Large intestine (tissue), 3 donors: ENCODE measurements around the gene TSEN2. TPM values are rescaled to one million over a fixed set of nuclear protein-coding genes. Genes with fewer than 3 reads are reported as not detected.
A peak's percentile ranks its signal among the peaks of the same experiment; 100 is the strongest.
"Not testable (repeated sequence)": the region's sequence is repeated elsewhere in the genome, so short reads cannot be mapped to it uniquely, and the experiment has no call there.

Experiments used
- DNase-seq, 2 donors: peaks; one replicate each; pipeline versions ENCODE4 v3.0.0 to v3.0.0-alpha.2; 2013
- H3K27ac ChIP-seq: one replicate; pipeline ENCODE4 v1.5.1; 2013; ENCODE audit warnings: low read length
- H3K27me3 ChIP-seq: 2 replicates; pipeline ENCODE4 v1.6.1; 2013; ENCODE audit warnings: low read length; ENCODE audit not compliant: control insufficient read depth, insufficient read depth
- H3K36me3 ChIP-seq: 2 replicates; pipeline ENCODE4 v1.6.1; 2013; ENCODE audit warnings: low read length; ENCODE audit not compliant: control insufficient read depth, insufficient read depth
- H3K4me1 ChIP-seq: one replicate; pipeline ENCODE4 v1.6.1; 2013; ENCODE audit warnings: low read length; ENCODE audit not compliant: control insufficient read depth, insufficient read depth
- H3K4me3 ChIP-seq: one replicate; pipeline ENCODE4 v1.5.1; 2013; ENCODE audit warnings: low read length
- H3K9me3 ChIP-seq: one replicate; pipeline ENCODE4 v1.6.1; 2013; ENCODE audit warnings: mild to moderate bottlenecking, low read depth, low read length, moderate library complexity; ENCODE audit not compliant: control insufficient read depth
- WGBS: methylation state at CpG from one replicate; pipeline ENCODE4 v1.1.5; 2013; ENCODE audit warnings: low lambda C conversion rate; ENCODE audit not compliant: insufficient coverage; 5-methylcytosine and 5-hydroxymethylcytosine counted together
- polyA plus RNA-seq: library from polyadenylated mRNA; unstranded; fragments of 120-200 nt; gene quantifications from one replicate; pipeline ENCODE4 v1.2.1, GENCODE V29; 2013

TSEN2 gene
- polyA plus RNA-seq, 1 donor: 18.3 TPM

DNA sequence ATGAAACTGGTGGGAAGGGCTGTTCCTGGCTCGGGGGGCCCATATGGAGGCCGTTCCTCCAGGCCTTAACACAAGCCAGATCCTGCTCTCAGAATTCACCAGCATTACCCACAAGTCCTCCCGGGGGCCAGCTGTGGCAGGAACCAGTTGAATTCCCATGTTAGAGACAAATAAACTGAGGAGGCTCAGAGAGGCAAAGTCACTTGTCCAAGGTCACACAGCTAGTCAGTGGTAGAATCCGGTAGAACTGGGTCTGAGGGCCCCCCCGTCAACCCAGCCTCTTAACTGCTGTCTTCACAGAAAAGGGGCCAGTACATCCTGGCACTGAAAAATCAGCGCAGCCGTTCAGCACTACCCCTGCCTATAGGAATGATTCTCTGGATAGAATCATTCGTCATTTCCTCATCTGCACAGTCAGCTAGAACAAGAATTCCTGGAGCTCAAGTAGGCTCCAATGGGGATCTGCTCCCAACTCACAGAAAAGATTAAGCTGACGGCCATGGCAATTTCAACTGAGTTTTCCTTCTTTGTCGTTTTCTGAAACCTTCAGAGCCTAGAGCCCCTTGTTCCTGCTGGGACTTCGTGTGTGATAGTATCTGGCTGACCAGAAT is 12.2 kb upstream of the TSEN2 start:
- no peaks in the 10 kb centered on the region for H3K36me3 ChIP-seq
- H3K4me1 ChIP-seq: peaks cover 14% of the 10 kb centered on the region
- H3K27me3 ChIP-seq: no peaks in the 10 kb centered on the region
- no peak overlapping the region for H3K4me3 ChIP-seq
- no peaks in the 10 kb centered on the region for H3K9me3 ChIP-seq
- no peak overlapping the region for H3K27ac ChIP-seq
- WGBS: 50% methylated on average over 1 of the region's 11 CpGs
- no peak for DNase-seq

DNA sequence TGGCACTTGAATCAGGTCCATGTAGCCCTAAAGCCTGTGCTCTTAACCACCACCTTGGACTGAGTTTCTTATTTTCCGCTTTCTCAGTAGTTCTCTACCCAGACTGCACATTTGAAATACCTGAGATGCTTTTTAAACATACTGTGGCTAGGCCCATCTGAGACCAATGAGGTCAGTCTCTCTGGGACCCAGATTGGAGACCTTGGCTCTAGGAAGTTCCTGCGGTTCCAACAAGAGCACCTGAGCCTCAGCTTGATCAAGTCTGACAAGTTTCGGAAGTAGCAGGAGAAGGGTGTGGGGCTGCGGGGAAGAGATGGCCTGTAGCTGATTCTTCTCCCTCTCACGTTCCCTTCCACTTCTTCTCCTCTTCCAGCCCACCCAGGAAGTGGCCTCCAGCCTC is 11.5 kb upstream of the TSEN2 start:
- no CpG with 5 or more reads among the region's 5 CpGs for WGBS
- H3K4me1 ChIP-seq: peaks cover 14% of the 10 kb centered on the region

DNA sequence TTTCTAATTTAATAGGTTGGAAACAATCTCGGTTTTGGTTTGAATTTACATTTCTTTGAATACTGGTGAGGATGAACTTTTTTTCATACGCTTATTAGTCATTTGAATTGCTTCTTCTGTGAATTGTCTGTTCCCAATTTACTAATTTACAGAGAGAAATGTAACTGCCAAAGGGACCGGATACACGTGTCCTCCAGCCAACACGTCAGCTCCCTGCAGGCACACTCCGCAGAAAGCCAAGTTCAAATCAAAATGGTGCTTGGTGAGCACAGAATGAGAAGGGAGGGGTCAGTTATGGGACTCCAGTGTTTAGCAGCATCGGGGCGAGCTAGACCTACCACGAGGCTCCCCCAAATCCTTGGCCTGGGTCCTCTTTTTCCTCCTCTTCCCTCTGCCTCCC is 10.8 kb upstream of the TSEN2 start:
- no peaks in the 10 kb centered on the region for H3K27me3 ChIP-seq
- H3K9me3 ChIP-seq: no peaks in the 10 kb centered on the region
- no peak overlapping the region for H3K27ac ChIP-seq
- DNase-seq: no peak
- 100% methylated on average over 1 of the region's 9 CpGs for WGBS
- H3K4me3 ChIP-seq: no peak overlapping the region
- peaks cover 14% of the 10 kb centered on the region for H3K4me1 ChIP-seq
- H3K36me3 ChIP-seq: no peaks in the 10 kb centered on the region

More for the DNA sequence above, 11.5 kb upstream of the TSEN2 start:
- Histone ChIP-seq H3K27ac (no peak overlapping the region), H3K4me3 (no peak overlapping the region), H3K9me3 (no peaks in the 10 kb centered on the region), H3K27me3 (no peaks in the 10 kb centered on the region), H3K36me3 (no peaks in the 10 kb centered on the region)
- no peak for DNase-seq

DNA sequence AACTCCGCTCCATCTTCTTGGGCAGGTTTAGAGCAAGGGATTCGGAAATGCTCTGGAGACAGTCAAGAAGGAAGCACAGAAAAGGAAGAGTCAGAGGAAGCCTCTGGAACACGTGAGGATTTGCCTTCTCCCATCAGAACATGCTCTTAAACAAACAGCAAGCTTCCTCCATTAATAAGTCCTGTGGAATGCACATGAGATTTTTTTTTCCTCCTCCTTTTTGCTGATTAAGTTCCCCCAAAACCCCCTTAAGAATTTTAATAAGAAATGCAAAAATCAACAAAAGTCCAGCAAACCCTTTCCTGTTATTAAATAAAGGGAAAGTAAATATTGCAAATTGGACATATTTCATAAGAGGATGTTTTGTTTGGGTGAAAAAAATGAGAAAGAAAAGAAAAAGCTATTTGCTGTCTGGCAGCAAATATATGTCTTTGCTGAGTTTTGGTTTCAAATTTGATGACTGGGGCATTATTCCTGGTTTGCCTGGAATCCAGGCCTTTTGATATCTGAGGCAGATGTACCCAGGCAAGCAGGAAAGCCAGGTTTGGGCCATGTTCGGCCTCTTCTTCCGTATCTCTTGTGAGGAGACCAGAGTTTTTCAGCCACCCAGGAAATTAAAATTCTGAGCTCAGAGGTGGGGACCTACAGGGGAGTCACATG is 7.9 kb upstream of the TSEN2 start:
- no peaks in the 10 kb centered on the region for H3K36me3 ChIP-seq

DNA sequence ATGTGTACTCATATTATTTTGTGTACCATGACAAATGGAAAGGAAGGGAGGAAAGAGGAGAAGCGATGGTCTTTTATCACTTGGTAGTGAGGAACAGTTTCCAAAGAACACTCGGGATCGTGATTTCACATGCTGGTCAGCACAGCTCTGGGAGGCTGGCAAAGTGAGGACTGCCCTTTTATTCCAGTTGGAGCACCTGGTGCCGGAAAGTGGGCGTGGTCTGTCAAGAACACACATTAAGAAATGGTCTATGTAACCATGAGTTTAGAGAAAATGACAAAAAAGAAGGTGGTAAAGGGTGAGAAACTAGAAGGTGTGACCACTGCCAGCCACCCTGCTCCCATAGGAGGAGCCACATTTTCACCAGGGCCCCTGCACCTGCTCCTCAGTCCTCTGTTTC is 7.0 kb upstream of the TSEN2 start:
- WGBS: 92% methylated on average over 2 of the region's 5 CpGs
- Histone ChIP-seq H3K27ac (no peak overlapping the region), H3K4me3 (no peak overlapping the region), H3K4me1 (peaks cover 18% of the 10 kb centered on the region), H3K36me3 (no peaks in the 10 kb centered on the region), H3K27me3 (no peaks in the 10 kb centered on the region), H3K9me3 (no peaks in the 10 kb centered on the region)
- no peak for DNase-seq

More for the DNA sequence above, 7.9 kb upstream of the TSEN2 start:
- no CpG with 5 or more reads among the region's 5 CpGs for WGBS
- H3K4me1 ChIP-seq: peaks cover 23% of the 10 kb centered on the region
- no peak overlapping the region for H3K4me3 ChIP-seq
- no peaks in the 10 kb centered on the region for H3K9me3 ChIP-seq
- no peak for DNase-seq
- H3K27ac ChIP-seq: no peak overlapping the region
- no peaks in the 10 kb centered on the region for H3K27me3 ChIP-seq

GRCh38 chr3:12478326-12478725 is 6.0 kb upstream of the TSEN2 start:
- WGBS: 100% methylated on average over 3 of the region's 5 CpGs
- Histone ChIP-seq H3K4me1 (peaks cover 20% of the 10 kb centered on the region), H3K36me3 (no peaks in the 10 kb centered on the region), H3K4me3 (no peak overlapping the region), H3K27me3 (no peaks in the 10 kb centered on the region), H3K27ac (no peak overlapping the region), H3K9me3 (no peaks in the 10 kb centered on the region)
- no peak for DNase-seq

DNA sequence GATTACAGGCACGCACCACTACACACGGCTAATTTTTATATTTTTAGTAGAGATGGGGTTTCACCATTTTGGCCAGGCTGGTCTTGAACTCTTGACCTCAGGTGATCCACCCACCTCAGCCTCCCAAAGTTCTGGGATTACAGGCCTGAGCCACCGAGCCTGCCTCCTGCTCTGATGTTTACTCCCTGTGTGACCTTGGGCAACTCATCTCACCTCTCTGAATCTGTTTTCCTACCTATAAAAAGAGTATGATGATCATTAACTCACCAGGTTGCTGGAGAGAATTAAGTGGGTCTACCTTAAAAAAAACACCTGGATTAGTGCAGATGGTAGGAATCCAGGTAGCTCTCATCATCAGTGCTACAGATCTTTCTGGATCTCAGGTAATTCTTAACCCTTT is 5.1 kb upstream of the TSEN2 start:
- WGBS: no CpG with 5 or more reads among the region's 3 CpGs
- H3K4me3 ChIP-seq, H3K27me3 ChIP-seq, DNase-seq, H3K27ac ChIP-seq, H3K9me3 ChIP-seq, H3K36me3 ChIP-seq: not testable (repeated sequence)
- peaks cover 25% of the 10 kb centered on the region for H3K4me1 ChIP-seq

DNA sequence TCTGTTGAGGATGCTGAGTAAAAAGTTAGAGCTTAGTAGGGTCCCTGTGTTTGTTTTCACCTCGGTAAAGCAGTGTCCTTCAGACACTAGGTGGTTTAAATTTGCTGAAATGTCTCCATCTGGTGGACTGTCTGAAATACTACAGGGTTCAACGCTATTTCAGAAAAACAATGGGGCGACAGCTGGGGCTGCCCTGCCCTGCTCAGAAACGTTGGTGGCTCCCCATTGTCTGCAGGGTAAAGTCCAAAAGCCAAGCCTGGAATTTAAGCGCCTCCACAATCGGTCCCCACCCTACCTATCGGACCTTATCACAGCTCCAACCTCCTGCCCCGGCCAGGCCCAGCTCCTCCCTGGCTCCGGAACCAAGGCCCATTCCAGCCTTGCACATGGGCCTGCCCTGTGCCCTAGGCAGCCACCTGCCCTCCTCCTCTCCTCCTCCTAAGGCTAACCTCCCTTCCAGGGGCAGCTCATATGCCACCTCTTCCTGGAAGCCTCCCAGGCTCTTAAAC is 4.3 kb upstream of the TSEN2 start:
- H3K27ac ChIP-seq: peak overlapping the region; percentile 45
- peaks cover 25% of the 10 kb centered on the region for H3K4me1 ChIP-seq
- H3K4me3 ChIP-seq: no peak overlapping the region

DNA sequence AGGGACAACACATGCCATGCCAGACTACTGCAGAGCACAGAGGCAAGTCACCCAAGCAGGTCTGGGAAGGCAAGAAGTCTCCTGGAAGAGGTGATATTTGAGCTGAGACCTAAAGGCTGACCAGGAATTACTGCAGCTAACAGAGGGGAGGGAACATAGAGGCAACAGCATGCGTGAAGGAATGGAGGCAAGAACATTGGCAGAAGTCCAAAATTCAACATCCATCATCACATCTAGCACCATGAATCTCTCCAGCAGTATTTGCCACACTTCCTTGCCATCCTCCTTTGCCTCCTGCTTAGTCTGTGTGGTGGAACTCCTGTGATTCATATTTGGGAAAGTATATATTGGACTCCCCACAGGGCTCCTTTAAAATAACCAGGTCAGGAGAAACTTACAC is 870 bp upstream of the TSEN2 start:
- Histone ChIP-seq H3K27me3 (no peaks in the 10 kb centered on the region), H3K4me1 (peaks cover 25% of the 10 kb centered on the region), H3K9me3 (no peaks in the 10 kb centered on the region), H3K4me3 (peak overlapping the region; percentile 45), H3K27ac (peak overlapping the region; percentile 59), H3K36me3 (peaks cover 7% of the 10 kb centered on the region)
- no CpG with 5 or more reads among the region's 1 CpG for WGBS
- no peak for DNase-seq

More for the DNA sequence above, 4.3 kb upstream of the TSEN2 start:
- DNase-seq: peak; percentile 80 to 93
- Histone ChIP-seq H3K36me3 (no peaks in the 10 kb centered on the region), H3K9me3 (no peaks in the 10 kb centered on the region), H3K27me3 (no peaks in the 10 kb centered on the region)
- WGBS: no CpG with 5 or more reads among the region's 9 CpGs

DNA sequence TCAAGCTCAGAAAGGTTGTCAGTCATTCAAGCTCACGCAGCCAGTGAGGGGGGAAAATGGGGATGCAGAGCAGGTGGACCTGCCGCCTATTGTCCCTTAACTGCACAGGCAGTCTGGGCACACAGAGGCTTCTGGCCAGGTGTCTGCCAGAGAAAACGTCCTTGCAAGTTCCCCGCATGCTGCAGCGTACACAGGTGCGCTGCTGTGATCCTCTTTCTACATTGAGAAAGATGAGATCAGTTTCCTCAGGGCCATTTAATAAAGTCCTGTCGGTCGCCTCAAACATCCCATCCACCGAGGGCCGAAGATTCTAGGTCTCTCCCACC is 445 bp upstream of the TSEN2 start:
- Histone ChIP-seq H3K4me1 (peaks cover 25% of the 10 kb centered on the region), H3K36me3 (peaks cover 8% of the 10 kb centered on the region), H3K4me3 (peak overlapping the region; percentile 45), H3K9me3 (no peaks in the 10 kb centered on the region), H3K27ac (peak overlapping the region; percentile 59), H3K27me3 (no peaks in the 10 kb centered on the region)
- DNase-seq: no peak
- whole genome bisulfite sequencing: no CpG with 5 or more reads among the region's 10 CpGs

DNA sequence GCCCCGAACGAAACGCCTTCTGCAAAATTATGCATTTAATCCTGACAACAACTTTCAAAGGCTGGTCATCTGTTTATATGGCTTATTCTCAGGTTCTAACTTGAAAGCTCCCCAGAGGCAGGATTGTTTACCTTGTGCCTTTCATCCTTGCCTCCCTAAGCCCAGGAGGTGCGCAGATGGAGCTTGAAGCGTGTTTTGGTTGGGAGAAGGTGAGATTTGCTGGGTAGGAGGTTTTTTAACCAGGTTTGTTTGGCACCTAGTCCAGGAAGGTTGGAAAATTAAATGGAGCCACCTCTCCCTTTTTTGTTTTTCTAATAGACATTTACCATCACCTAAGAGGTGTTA is 675 bp downstream of the TSEN2 start:
- Histone ChIP-seq H3K27ac (peak overlapping the region; percentile 70), H3K27me3 (no peaks in the 10 kb centered on the region), H3K36me3 (peaks cover 13% of the 10 kb centered on the region), H3K4me1 (peaks cover 19% of the 10 kb centered on the region), H3K9me3 (no peaks in the 10 kb centered on the region), H3K4me3 (peak overlapping the region; percentile 85)
- DNase-seq: no peak
- WGBS: no CpG with 5 or more reads among the region's 5 CpGs
